Mesenchymal stem cell (in vitro differentiated cells and primary cell): ENCODE measurements around the gene OR9Q1.

Experiments
- DNase-seq: peaks from one replicate; pipeline ENCODE4 v3.0.0-alpha.2; 2013
- H2AFZ ChIP-seq: one replicate; pipeline ENCODE4 v1.6.1; 2013; ENCODE audit warnings: low read depth, mild to moderate bottlenecking, control low read depth, inconsistent platforms, low read length, moderate library complexity
- H2AK5ac ChIP-seq: 2 replicates; pipeline ENCODE4 v1.6.1; 2013; ENCODE audit warnings: low read length, moderate library complexity, mild to moderate bottlenecking, inconsistent platforms; ENCODE audit not compliant: severe bottlenecking
- H2BK120ac ChIP-seq: one replicate; pipeline ENCODE4 v1.6.1; 2013; ENCODE audit warnings: low read depth, mild to moderate bottlenecking, inconsistent platforms, low read length, moderate library complexity
- H2BK12ac ChIP-seq, 2 experiments: one replicate each; pipeline ENCODE4 v1.6.1; 2013; ENCODE audit warnings: inconsistent platforms in 2 of 2, low read length in 2 of 2, mild to moderate bottlenecking in 2 of 2, moderate library complexity in 2 of 2, control low read depth in 1 of 2
- H2BK15ac ChIP-seq: one replicate; pipeline ENCODE4 v1.6.1; 2013; ENCODE audit warnings: mild to moderate bottlenecking, low read depth, inconsistent platforms; ENCODE audit not compliant: poor library complexity, severe bottlenecking
- H2BK5ac ChIP-seq: 2 replicates; pipeline ENCODE4 v1.6.1; 2013; ENCODE audit warnings: low read depth, mild to moderate bottlenecking, low read length, control low read depth, inconsistent platforms; ENCODE audit not compliant: poor library complexity, severe bottlenecking
- H3K14ac ChIP-seq, 2 experiments: one replicate each; pipeline ENCODE4 v1.6.1; 2013; ENCODE audit warnings: inconsistent platforms in 2 of 2, low read length in 2 of 2, control low read depth in 1 of 2, mild to moderate bottlenecking in 1 of 2, moderate library complexity in 1 of 2
- H3K18ac ChIP-seq, 2 experiments: one replicate each; pipeline ENCODE4 v1.6.1; 2013; ENCODE audit warnings: inconsistent platforms in 2 of 2, low read length in 2 of 2, control low read depth in 1 of 2, low read depth in 1 of 2, mild to moderate bottlenecking in 1 of 2
- H3K23ac ChIP-seq, 2 experiments: one replicate each; pipeline ENCODE4 v1.6.1; 2013; ENCODE audit warnings: inconsistent platforms in 2 of 2, low read length in 2 of 2, mild to moderate bottlenecking in 2 of 2, moderate library complexity in 2 of 2, control low read depth in 1 of 2
- H3K27ac ChIP-seq: 2 replicates; pipeline ENCODE4 v1.5.1; 2013; ENCODE audit warnings: mild to moderate bottlenecking, moderate library complexity, low read length, control low read depth, inconsistent platforms; ENCODE audit not compliant: poor library complexity, severe bottlenecking
- H3K27me3 ChIP-seq, 2 experiments: 2 replicates each; pipeline versions ENCODE4 v1.6.1 to v1.7.0; 2013; ENCODE audit warnings: low read length in 2 of 2, mild to moderate bottlenecking in 2 of 2, moderate library complexity in 2 of 2, control low read depth in 1 of 2, inconsistent platforms in 1 of 2; ENCODE audit not compliant: control insufficient read depth in 1 of 2, insufficient read depth in 1 of 2
- H3K36me3 ChIP-seq, 2 experiments: 2 replicates each; pipeline versions ENCODE4 v1.6.1 to v1.7.0; 2013; ENCODE audit warnings: low read length in 2 of 2, control low read depth in 1 of 2, inconsistent platforms in 1 of 2, low read depth in 1 of 2, mild to moderate bottlenecking in 1 of 2; ENCODE audit not compliant: insufficient read depth in 2 of 2, control insufficient read depth in 1 of 2
- H3K4ac ChIP-seq, 2 experiments: one replicate each; pipeline ENCODE4 v1.6.1; 2013; ENCODE audit warnings: inconsistent platforms in 2 of 2, low read length in 2 of 2, mild to moderate bottlenecking in 2 of 2, moderate library complexity in 2 of 2, control low read depth in 1 of 2, low read depth in 1 of 2
- H3K4me1 ChIP-seq: 2 replicates; pipeline ENCODE4 v1.6.1; 2013; ENCODE audit warnings: low read depth, low read length, control low read depth; ENCODE audit not compliant: control insufficient read depth, insufficient read depth
- H3K4me2 ChIP-seq: 2 replicates; pipeline ENCODE4 v1.6.1; 2013; ENCODE audit warnings: low read length, mild to moderate bottlenecking, inconsistent platforms; ENCODE audit not compliant: poor library complexity, severe bottlenecking
- H3K4me3 ChIP-seq, 2 experiments: 2 replicates each; pipeline versions ENCODE4 v1.5.1 to v1.7.0; 2013; ENCODE audit warnings: low read length in 2 of 2, mild to moderate bottlenecking in 2 of 2, control low read depth in 1 of 2, low read depth in 1 of 2; ENCODE audit not compliant: insufficient read depth in 1 of 2
- H3K79me1 ChIP-seq: replicated peaks from 2 replicates; pipeline ENCODE4 v1.6.1; 2013; ENCODE audit warnings: mild to moderate bottlenecking, control low read depth, low read length, inconsistent platforms; ENCODE audit not compliant: poor library complexity, severe bottlenecking
- H3K9ac ChIP-seq: 2 replicates; pipeline ENCODE4 v1.7.0; 2013; ENCODE audit warnings: mild to moderate bottlenecking, low read length, moderate library complexity
- H3K9me3 ChIP-seq: 2 replicates; pipeline ENCODE4 v1.7.0; 2013; ENCODE audit warnings: mild to moderate bottlenecking, low read length; ENCODE audit not compliant: control insufficient read depth
- H4K8ac ChIP-seq: one replicate; pipeline ENCODE4 v1.6.1; 2013; ENCODE audit warnings: inconsistent platforms, mild to moderate bottlenecking, low read length, moderate library complexity
- H4K91ac ChIP-seq: one replicate; pipeline ENCODE4 v1.6.1; 2013; ENCODE audit warnings: mild to moderate bottlenecking, low read length, inconsistent platforms
- WGBS: methylation state at CpG from one replicate; pipeline ENCODE4 v1.1.7; 2013; ENCODE audit warnings: mixed read lengths; 5-methylcytosine and 5-hydroxymethylcytosine counted together

Gene OR9Q1

DNA sequence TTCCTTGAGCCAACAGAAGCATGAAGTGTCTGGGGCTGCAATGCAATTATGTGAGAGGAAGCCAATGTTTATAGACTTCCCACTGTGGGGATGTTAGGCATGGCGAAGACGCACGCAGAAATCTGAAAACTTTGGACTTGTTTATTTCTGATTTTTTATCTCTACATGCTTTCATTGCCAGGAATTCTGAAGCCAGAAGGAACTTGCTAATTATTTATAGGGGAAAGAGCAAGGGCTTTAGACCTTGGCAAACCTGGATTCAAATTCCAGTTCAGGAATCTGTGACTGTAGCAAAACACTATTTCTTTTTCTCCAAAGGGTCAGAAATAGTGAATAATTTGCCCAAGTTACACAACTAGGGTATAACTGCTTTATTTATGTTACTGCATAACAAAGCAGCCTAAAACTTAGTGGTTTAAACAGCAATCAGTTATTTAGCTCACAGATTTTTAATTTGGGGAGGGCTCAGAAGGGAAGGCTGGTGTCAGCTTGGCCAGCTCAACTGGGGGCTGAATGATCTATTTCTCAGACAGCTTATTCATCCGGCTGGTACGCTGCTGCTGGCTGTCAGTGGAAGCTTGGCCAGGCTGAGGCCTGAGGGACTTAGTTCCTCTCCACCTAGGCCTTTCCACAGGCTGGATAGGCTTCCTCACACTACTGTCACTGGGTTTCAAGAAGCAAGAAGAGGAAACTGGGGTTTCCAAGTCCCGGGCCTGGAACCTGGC is 5.2 kb downstream of the OR9Q1 start:
- H3K4me2 ChIP-seq, result no peak overlapping the region
- no peak overlapping the region for H3K14ac ChIP-seq
- peak overlapping the region; percentile 32 for H3K9ac ChIP-seq
- WGBS, result 69% methylated on average over 6 of the region's 6 CpGs
- H3K4ac ChIP-seq, result no peak overlapping the region
- no peak overlapping the region for H2BK120ac ChIP-seq
- H3K4me1 ChIP-seq, result peaks cover 5% of the 10 kb centered on the region
- H2AFZ ChIP-seq, result no peak overlapping the region
- DNase-seq, result peak; percentile 16
- H3K79me1 ChIP-seq, result no peaks in the 10 kb centered on the region
- H2AK5ac ChIP-seq, result no peak overlapping the region
- H2BK5ac ChIP-seq, result no peak overlapping the region
- H4K8ac ChIP-seq, result no peak overlapping the region
- no peaks in the 10 kb centered on the region for H3K9me3 ChIP-seq
- no peaks in the 10 kb centered on the region for H3K27me3 ChIP-seq
- H3K27ac ChIP-seq, result peak overlapping the region; percentile 48
- H3K4me3 ChIP-seq, result no peak overlapping the region
- H3K36me3 ChIP-seq, result no peaks in the 10 kb centered on the region
- no peak overlapping the region for H4K91ac ChIP-seq
- H3K23ac ChIP-seq, result no peak overlapping the region
- no peak overlapping the region for H2BK12ac ChIP-seq
- no peak overlapping the region for H3K18ac ChIP-seq
- no peak overlapping the region for H2BK15ac ChIP-seq

DNA sequence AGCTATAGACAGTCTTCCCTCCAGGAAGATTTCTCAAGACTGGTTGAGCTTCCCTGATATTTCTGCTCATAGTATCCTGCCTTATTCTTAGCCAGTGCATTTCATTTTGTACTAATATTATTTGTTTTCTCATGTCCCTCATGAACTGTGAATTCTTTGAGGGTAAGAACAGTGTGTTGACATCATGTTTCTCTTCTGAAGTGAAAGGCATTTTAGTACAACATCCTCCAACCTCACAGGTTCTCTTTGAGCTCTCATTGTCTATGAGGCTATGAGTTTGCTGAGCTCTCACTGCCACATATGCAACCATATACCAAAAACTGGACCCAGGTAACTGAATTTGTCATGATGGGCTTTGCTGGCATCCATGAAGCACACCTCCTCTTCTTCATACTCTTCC is 7.0 kb downstream of the OR9Q1 start, which contains the start of gene OR6Q1:
OR6Q1 (plus strand) TSS at position 301 of the 400 bp plus-strand sequence; CDS start at position 301, 0 bp downstream.
- H3K9ac ChIP-seq, result no peak within 1 kb of the TSS

DNA sequence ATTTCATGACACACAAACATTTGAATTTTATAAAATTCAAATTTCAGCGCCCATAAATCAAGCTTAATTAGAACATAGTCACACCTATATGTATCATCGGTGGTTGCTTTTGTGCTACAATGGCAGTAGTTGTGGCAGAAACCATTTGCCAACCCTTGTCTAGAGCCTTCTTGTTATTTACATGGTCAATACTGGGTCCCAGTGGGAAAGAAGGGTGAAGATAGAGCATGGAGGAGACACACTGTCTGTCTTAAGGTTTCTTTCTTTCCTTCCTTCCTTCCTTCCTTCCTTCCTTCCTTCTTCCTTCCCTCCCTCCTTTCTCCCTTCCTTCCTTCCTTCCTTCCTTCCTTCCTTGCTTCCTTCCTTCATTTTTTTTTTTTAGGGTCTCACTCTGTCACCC is 10.8 kb downstream of the OR9Q1 start:
- Histone ChIP-seq H3K27me3 (no peaks in the 10 kb centered on the region), H3K4me3 (no peak overlapping the region), H3K4me1 (no peaks in the 10 kb centered on the region), H2BK120ac (no peak overlapping the region), H2BK15ac (no peak overlapping the region), H4K91ac (no peak overlapping the region), H2AK5ac (no peak overlapping the region), H3K9ac (no peak overlapping the region), H3K36me3 (no peaks in the 10 kb centered on the region), H2BK12ac (no peak overlapping the region), H3K23ac (no peak overlapping the region), H3K18ac (no peak overlapping the region), H3K79me1 (no peaks in the 10 kb centered on the region), H2AFZ (no peak overlapping the region), H3K9me3 (peaks cover 11% of the 10 kb centered on the region), H3K14ac (no peak overlapping the region), H3K4ac (no peak overlapping the region), H4K8ac (no peak overlapping the region), H2BK5ac (no peak overlapping the region), H3K4me2 (no peak overlapping the region), H3K27ac (no peak overlapping the region)
- WGBS, result no CpG with 5 or more reads among the region's 2 CpGs
- DNase-seq, result no peak

More for the DNA sequence above, 7.0 kb downstream of the OR9Q1 start, which contains the start of gene OR6Q1:
- Histone ChIP-seq H2BK15ac (no peak within 1 kb of the TSS), H3K4ac (no peak within 1 kb of the TSS), H3K4me3 (no peak within 1 kb of the TSS), H3K9me3 (peaks cover 1% of the 10 kb centered on the region), H4K91ac (no peak within 1 kb of the TSS), H3K23ac (no peak within 1 kb of the TSS), H3K18ac (no peak within 1 kb of the TSS), H3K36me3 (no peaks in the 10 kb centered on the region), H3K4me1 (peaks cover 4% of the 10 kb centered on the region), H4K8ac (no peak within 1 kb of the TSS), H2AK5ac (no peak within 1 kb of the TSS), H2BK12ac (no peak within 1 kb of the TSS), H3K4me2 (no peak within 1 kb of the TSS), H2BK5ac (no peak within 1 kb of the TSS), H2BK120ac (no peak within 1 kb of the TSS), H3K27me3 (no peaks in the 10 kb centered on the region), H3K14ac (no peak within 1 kb of the TSS), H2AFZ (no peak within 1 kb of the TSS), H3K79me1 (no peaks in the 10 kb centered on the region), H3K27ac (no peak within 1 kb of the TSS)
- no peak for DNase-seq

DNA sequence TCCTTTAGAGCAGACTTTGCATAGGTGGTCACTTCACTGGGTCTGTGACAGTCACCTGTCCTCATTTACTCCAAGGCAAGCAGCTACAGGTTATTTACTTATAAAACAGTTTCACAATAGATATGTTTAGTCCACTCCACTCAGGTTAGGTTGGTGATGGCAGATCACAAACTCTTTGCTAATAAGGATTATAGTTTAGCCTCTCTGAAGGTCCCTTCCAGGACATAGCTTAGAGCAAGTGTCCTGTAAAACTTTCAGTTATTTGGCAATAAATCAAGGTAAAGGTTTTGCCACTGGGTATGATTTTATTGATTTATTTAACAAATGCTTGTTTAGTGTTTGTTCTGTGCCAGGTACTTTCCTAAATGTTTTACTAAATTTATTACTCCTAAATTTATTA is 15.9 kb downstream of the OR9Q1 start:
- Histone ChIP-seq H3K27me3 (no peaks in the 10 kb centered on the region), H2BK15ac (no peak overlapping the region), H2AK5ac (no peak overlapping the region), H3K79me1 (no peaks in the 10 kb centered on the region), H3K18ac (no peak overlapping the region), H2BK120ac (no peak overlapping the region), H2BK12ac (no peak overlapping the region), H3K14ac (no peak overlapping the region), H4K8ac (no peak overlapping the region), H3K23ac (no peak overlapping the region), H2BK5ac (no peak overlapping the region), H3K9me3 (peaks cover 11% of the 10 kb centered on the region), H2AFZ (no peak overlapping the region), H3K4me3 (no peak overlapping the region), H3K9ac (no peak overlapping the region), H3K36me3 (no peaks in the 10 kb centered on the region), H3K27ac (no peak overlapping the region), H3K4me2 (no peak overlapping the region), H3K4ac (no peak overlapping the region), H3K4me1 (peaks cover 2% of the 10 kb centered on the region), H4K91ac (no peak overlapping the region)
- no peak for DNase-seq
